ENCODE measurements around the gene TMPRSS11A.

The TMPRSS11A gene

GRCh38 chr4:67963356-67963755 is at the start of gene TMPRSS11A:
TMPRSS11A (minus strand) TSS chr4:67963493; CDS start chr4:67963393, 100 bp downstream.
- DNase-seq (ENCODE audit: low spot score), result no peak

GRCh38 chr4:68011684-68012083 is 48.4 kb upstream of the TMPRSS11A start:
- DNase-seq (ENCODE audit: low spot score), result no peak

DNA sequence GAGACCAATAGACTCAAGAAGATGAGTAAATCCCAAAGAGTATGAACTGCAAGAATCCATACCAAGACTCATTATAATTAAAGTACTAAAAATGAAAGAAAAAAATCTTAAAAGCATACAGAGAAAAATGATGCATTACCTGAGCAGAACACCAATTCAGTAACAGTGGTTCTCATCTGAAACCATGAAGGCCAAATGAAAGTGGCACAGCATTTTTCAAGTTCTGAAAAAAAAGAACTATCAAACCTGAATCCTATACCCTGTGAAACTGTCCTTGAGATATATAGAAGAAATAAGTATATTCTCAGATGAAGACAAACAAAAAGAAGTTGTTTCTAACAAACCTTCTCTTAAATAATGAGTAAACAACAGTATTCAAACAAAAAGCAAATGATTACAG is 39.6 kb upstream of the TMPRSS11A start:
- no peak for DNase-seq (ENCODE audit: low spot score)

DNA sequence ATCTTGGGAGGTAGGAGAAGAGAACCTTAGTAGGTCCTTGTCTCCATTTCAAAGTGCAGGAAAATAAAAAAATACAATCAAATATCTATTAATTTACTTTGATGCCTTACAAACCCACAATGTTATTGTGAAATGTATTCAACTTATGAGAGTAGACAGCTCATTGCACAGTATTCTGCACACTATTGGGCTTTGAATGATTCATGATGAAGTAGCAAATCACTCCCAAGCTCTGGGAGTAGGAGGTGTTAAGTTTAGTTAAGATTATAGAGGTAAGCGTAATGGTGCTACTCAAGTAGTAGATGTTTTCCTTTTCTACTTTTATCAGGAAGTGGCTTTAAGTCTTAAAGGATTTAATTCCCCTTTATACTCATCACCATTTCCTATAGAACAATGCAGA is 32.8 kb upstream of the TMPRSS11A start:
- DNase-seq (ENCODE audit: low spot score), result no peak

DNA sequence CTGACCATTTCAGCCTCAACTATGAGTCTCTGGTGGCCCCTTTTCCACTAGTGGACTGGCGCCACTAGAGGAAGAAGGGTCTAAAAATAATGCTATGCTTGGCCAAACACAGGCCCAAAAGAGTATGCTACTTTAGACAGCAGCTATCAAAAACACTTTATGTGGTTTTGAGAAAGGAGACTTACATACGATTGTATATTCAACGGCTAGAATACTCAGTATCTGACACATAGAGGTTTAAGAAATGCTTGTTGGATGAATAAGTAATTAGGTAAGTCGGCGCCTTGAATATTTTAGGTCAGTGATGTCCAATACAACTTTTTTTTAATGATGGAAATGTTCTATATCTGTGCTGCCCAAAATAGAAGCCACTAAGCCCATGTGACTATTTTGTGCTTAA is 25.7 kb upstream of the TMPRSS11A start:
- no peak for DNase-seq (ENCODE audit: low spot score)

- DNase-seq (ENCODE audit: low spot score), result no peak
Observed at GRCh38 chr4:67983333-67983732, 20.0 kb upstream of the TMPRSS11A start.

DNA sequence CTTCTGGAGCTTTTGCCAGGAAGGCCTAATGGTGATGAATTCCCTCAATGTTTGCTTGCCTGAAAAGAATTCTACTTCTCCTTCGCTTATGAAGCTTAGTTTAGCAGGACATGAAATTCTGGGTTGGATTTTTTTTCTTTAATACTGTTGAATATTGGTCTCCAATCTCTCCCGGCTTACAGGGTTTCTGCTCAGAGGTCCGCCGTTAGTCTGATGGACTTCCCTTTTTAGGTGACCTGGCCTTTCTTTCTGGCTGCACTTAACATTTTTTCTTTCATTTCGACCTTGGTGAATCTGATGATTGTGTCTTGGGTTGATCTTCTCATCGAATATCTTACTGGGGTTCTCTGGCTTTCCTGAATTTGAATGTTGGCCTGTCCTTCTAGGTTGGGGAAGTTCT is 17.2 kb upstream of the TMPRSS11A start:
- no peak for DNase-seq (ENCODE audit: low spot score)

DNA sequence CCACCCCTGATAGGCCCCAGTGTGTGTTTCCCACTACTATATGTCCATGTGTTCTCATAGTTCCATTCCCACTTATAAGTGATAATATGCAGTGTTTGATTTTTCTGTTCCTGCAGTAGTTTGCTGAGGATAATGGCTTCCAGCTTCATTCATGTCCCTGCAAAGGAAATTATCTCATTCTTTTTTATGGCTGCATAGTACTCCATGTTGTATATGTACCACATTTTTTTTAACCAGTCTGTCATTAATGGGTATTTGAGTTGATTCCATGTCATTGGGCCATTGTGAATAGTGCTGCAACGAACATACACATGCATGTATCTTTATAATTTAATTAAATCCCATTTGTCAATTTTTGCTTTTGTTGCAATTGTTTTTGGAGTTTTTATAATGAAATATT is 10.3 kb upstream of the TMPRSS11A start:
- DNase-seq (ENCODE audit: low spot score), result no peak

DNA sequence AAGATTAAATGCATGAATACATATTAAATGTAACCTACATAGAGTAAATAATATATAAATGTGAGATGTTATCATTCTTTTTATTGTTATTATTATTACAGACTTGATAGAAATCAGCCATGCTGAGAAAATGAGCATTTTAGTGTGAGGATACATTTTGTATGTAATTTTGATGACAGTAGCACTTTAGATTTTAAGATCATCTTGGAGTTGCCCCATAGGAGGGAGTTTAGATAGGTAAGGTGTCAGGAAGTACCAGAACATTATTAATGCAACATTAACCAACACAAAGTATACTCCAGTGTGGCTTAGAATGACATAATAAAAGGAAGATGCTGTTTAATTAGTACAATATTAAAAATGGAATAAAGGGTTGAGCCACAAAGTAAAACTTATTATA is 8.4 kb downstream of the TMPRSS11A start:
- no peak for DNase-seq (ENCODE audit: low spot score)

- DNase-seq (ENCODE audit: low spot score), result no peak
Observed at GRCh38 chr4:67941074-67941473, 22.2 kb downstream of the TMPRSS11A start.

DNA sequence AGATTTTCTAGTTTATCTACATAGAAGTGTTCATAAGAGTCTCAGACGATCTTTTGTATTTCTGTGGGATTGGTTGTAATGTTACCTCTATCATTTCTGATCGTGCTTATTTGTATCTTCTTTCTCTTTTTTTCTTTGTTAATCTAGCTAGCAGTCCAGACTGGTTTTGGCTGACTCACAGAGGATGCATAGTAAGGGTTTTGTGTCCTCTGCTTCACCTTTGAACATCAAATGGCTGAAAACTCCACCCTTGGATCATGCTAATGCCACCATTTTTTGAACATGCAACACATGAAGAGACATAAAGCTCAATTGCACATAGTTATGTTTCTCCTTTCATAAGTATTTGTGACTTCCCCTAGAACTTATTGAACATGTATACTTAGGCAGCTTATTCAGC is 22.8 kb downstream of the TMPRSS11A start:
- DNase-seq (ENCODE audit: low spot score), result no peak

GRCh38 chr4:67939195-67939594 is 24.1 kb downstream of the TMPRSS11A start:
- DNase-seq (ENCODE audit: low spot score), result no peak

DNA sequence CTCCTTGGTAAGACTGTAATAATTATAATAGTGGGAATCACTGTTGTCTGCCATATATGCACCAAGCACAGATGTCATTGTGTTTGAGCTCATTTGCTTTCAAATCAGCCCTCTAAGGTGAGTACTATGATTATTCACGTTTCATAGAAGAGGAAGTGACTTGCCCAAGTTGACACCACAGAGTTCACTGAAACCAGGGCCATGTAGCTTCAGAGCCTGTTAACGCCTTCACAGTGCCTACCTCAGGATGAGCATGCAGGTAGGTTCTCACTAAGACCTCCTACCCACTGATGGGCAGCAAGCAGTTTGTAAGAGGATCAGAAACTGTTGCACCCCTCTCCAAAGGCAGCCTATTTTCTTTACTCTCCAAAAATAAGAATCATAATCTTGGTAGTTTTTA is 27.4 kb downstream of the TMPRSS11A start:
- no peak for DNase-seq (ENCODE audit: low spot score)

- no peak for DNase-seq (ENCODE audit: low spot score)
Observed at GRCh38 chr4:67934628-67935027, 28.7 kb downstream of the TMPRSS11A start.

GRCh38 chr4:67933755-67934154 is 29.5 kb downstream of the TMPRSS11A start:
- DNase-seq (ENCODE audit: low spot score), result no peak

GRCh38 chr4:67933038-67933437 is 30.3 kb downstream of the TMPRSS11A start:
- no peak for DNase-seq (ENCODE audit: low spot score)

DNA sequence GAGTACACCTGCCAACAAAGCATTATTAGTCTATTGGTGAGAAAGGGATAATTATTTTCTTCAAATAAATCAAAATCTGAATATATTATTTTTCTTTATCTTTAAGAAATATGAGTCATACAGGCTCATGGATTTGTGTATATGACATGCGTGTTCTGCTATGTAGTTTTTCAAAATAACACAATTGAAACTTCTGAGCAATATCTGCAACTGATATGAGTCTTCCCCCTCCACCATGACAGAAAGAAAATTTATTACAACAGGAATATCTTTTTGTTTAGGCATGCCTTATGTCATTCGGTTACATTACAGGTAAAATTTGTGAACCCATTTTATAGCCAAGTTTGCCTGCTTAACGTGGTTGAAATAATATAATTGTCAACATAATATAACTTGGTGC is 32.0 kb downstream of the TMPRSS11A start:
- no peak for DNase-seq (ENCODE audit: low spot score)

DNA sequence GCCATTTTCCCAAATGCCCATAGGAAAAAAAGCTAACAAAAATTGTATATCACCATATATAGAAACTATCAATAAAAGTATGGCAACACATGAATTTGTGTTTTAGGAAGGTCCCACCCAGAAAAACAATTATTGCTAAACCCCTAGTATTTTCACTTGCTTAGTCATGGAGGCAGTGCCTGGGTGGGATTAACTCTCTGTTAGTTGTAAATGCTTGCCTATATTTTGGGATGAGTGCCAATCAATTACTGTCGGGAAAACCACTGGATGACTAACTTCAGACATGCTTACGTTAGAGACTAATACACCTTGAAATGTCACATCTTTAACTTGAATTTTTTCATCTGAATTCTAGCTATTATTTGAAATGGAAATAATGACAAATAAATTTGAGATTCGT is 33.9 kb downstream of the TMPRSS11A start:
- DNase-seq (ENCODE audit: low spot score), result no peak

- no peak for DNase-seq (ENCODE audit: low spot score)
Observed at GRCh38 chr4:67928546-67928945, 34.7 kb downstream of the TMPRSS11A start.

GRCh38 chr4:67927251-67927650 is 36.0 kb downstream of the TMPRSS11A start:
- no peak for DNase-seq (ENCODE audit: low spot score)

- DNase-seq (ENCODE audit: low spot score), result no peak
Observed at GRCh38 chr4:67926485-67926884, 36.8 kb downstream of the TMPRSS11A start.

GRCh38 chr4:67922697-67923096 is 40.6 kb downstream of the TMPRSS11A start:
- DNase-seq (ENCODE audit: low spot score), result no peak

DNA sequence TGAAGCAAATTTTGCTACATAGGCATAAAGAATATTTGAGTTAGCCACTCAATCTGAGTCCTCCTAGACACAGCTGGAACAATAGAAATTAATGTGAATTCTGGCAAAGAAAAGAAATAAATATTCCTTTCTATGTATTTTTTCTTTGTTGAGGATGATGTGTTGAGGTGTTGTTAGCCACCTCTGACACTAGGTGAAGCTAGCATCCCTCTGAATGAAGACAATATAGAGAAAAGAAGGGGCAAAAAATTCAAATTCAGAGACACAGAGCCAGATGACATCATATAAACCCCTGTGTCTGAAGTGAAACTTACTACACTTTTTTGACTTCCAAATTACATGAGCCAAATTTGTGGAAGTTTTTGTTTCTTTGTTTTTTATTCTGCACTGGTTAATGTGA is 44.9 kb downstream of the TMPRSS11A start:
- DNase-seq (ENCODE audit: low spot score), result no peak

- no peak for DNase-seq (ENCODE audit: low spot score)
Observed at GRCh38 chr4:67915400-67915966, 47.8 kb downstream of the TMPRSS11A start.

DNA sequence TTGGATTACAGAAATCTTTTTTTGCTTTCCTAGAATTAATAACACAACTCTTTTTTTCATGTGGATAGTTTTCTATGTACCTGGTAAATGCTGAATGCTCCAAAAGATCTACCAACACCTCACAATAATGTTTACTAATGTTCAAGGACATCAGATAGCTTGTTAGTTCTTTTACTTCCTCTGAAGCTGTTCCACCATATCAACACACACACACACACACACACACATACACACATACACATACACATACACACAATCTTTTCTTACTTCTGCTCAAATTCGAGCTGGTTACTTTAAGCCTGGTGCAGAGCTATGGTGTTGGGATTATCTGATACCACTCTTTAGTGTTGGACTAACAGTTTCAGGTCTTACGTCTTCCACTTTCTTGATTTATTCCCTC is 51.2 kb downstream of the TMPRSS11A start:
- DNase-seq (ENCODE audit: low spot score), result no peak

All from germinal center (tissue), 1 donor.